Left lobe of liver (tissue), 2 donors: ENCODE results near the gene CRADD. TPM values are rescaled to one million over a fixed set of nuclear protein-coding genes. Genes with fewer than 3 reads are reported as not detected.
A peak's percentile ranks its signal among the peaks of the same experiment; 100 is the strongest.

Experiments used
- ATAC-seq: fragments of 200-7000 bp; cut with Tn5 transposase; one replicate; pipeline ENCODE4 v1.9.1; 2020; ENCODE audit warnings: mild to moderate bottlenecking, moderate library complexity
- DNase-seq: peaks from one replicate; pipeline ENCODE4 v3.0.0-alpha.2; 2020; ENCODE audit warnings: low spot score
- total RNA-seq: library from RNA; stranded (reverse); gene quantifications from one replicate; pipeline ENCODE4 v1.2.1, GENCODE V29; 2021
- donor health status: DM: no; HTN: no; CAD: no; lungs with moderate emphysema.
- donor health status: DM: no; HTN: yes; CAD: no.

Gene CRADD
- total RNA-seq, 1 donor from 2014 or later, result 27.0 TPM

DNA sequence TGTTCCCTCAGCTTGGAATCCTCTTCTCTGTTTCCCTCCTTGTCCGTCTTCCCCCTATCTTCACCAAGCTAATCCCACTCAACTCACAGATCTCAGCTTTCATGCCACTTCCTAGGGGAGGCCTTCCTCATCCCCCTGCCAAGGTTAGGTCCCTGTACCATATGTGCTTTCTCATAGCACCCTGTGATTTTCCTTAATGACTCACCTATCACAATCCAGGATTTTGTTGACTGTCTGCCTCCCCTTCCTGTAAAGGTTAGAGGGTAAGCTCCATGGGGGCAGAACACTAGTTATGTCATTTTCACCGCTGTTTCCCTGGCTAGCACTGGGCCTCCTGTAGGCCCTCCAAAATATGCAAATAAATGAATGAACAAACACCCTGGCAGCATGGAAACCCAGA is 57.6 kb downstream of the CRADD start:
- DNase-seq (no peak), ATAC-seq (no peak)

DNA sequence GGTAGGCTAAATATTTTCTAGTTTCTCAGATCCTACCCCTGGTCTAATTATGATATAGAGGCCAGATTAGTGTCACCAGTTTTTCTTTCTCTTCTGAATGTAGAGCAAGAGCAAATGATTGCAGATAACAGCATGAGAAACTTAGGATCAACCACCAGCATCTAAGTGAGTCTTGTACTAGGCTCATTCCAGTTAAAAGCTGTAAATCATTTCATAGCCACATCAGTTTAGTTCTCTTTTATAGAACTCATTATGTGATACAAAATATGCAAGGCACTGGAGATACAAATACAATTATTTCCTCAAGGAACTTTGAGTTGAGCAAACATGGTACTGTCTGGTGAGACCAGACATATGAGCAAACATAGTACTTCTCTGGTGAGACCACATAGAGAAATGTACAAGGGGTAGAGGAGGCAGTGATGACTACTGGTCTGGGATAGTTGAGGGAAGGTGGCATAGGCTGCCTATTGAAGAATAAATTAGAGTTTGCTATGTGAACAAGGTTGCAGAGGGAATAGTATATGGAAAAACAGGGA is 59.5 kb downstream of the CRADD start:
- DNase-seq, result no peak
- ATAC-seq, result no peak

GRCh38 chr12:93737457-93738198 is 60.5 kb downstream of the CRADD start:
- no peak for DNase-seq
- no peak for ATAC-seq

- no peak for DNase-seq
- no peak for ATAC-seq
These were observed 61.3 kb downstream of the CRADD start for GRCh38 chr12:93738199-93739058.

- ATAC-seq (no peak), DNase-seq (no peak)
These were observed 63.6 kb downstream of the CRADD start for GRCh38 chr12:93740751-93741150.

- DNase-seq (no peak), ATAC-seq (peak; percentile 51)
These were observed 64.5 kb downstream of the CRADD start for GRCh38 chr12:93741659-93742109.

GRCh38 chr12:93742110-93742934 is 65.1 kb downstream of the CRADD start:
- peak; percentile 96 for ATAC-seq
- DNase-seq, result peak; percentile 83

DNA sequence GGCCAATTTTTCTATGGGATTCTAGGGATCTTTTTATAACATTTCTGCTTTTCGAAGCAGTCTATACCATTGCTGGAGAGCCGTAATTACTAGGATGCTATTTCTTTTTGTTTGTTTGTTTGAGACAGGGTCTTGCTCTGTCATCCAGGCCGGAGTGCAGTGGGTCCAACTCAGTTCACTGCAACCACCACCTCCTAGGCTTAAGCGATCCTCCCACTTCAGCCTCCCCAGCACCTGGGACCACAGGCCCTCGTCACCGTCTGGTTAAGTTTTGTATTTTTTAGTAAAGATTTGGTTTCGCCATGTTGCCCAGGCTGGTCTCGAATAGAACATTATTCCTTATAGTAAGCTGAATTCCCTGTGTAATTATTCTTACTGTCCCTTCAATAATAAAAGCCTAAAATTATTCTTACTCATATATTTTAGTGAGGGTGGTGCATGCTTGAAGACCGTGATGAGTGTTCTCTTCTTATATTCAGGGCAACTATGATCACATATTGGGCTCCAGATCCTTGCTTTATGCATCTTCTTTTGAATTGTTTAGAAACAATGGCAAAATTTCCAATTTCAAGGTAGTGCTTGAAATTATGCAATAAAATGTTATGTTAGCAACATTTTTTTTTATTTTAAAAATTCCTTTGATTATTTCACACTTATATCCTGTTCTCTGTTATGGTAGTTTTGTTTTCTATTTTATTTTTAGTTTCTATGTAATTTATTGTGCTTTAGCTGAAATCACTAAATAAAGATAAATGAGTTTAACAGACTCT is 66.2 kb downstream of the CRADD start:
- ATAC-seq (no peak), DNase-seq (no peak)

- DNase-seq, result no peak
- no peak for ATAC-seq
These were observed 67.0 kb downstream of the CRADD start for GRCh38 chr12:93743999-93744689.

DNA sequence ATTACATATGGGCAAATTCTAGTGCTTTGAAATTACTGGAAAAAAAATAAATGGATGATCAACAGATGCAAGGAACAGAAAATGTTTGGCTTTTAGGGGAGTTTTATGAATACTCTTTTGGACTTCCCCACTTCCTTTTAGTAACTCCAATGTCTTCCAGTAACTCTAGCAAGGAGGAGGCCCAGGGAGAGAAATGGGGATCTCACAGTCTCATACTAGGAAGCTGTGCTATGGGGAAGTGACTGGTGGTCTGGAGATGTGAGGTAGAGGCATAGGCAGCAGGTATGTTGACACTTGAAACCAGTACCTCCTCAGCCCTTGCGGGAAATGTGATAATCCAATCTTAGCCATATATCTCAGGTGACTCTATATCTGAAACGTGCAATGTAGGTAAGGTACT is 68.1 kb downstream of the CRADD start:
- ATAC-seq, result no peak

DNA sequence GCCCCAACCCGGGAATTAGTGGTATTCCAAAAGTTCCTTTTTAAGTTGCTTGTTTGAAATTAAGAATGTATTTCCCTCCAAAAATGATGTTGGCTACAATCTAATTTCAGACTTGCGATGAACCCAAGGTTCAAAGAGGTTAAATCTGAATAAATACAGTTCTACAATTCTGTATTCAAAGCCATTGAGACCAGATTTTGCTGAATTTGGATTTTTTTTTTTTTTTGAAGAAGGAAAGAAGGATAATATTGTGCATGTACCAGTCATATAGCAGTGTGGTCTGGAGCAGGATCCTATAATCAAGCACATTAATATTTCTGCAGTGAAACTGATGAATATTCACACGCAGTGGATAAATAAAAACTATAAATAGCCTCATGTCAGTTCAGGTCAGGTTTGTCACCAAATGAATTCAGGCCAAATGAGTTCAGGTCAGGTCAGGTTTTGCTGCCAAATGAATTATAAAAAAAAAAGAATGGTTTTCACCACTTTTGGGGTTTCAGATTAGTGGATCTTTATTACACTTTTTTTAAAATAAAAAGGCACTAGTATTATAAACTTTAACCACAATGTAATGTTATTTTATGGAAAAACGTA is 69.5 kb downstream of the CRADD start:
- no peak for ATAC-seq
- no peak for DNase-seq

More for the DNA sequence above, 68.1 kb downstream of the CRADD start:
- DNase-seq, result no peak

- no peak for DNase-seq
- peak; percentile 73 for ATAC-seq
These were observed 71.7 kb downstream of the CRADD start for GRCh38 chr12:93748672-93749383.

DNA sequence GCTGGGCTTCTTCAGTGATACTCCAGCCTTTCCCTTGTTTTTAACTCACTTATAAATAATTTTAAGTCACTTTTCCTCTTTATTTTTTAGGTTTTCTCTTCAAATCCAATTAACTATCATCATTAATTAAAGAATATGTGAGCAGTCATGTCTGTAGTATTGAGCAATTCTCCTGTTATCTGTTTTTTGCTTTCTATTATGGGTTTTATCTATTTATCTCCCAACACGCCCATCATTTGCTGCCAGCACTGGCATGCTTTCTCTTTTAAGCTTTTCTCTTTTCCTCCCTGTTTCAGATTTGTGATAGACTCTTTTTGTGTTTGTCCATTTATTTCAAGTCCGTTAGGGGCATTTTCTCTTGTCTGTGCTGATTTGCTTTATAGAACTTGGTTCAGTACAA is 72.3 kb downstream of the CRADD start:
- ATAC-seq (peak; percentile 52), DNase-seq (no peak)

DNA sequence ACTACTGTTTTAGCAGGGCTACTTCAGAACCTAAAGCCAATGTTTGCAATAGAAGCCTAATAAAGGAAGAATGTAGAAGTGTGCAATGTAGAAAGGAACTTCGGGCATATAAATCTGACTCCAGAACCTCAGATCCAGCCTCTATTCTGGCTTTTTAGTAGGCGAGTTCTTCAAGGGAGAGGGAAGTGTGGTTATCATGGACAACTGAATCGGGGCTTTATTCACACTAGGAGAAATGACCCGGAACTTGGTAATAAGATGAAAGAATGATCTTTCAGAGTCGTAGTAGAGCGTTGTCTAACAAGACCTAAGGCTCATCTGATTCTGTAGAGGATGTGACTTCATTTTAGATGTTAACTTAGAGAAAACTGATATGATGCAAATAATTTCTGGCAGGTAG is 72.9 kb downstream of the CRADD start:
- DNase-seq (no peak), ATAC-seq (no peak)

- no peak for ATAC-seq
These were observed 74.9 kb downstream of the CRADD start for GRCh38 chr12:93751864-93752610.

DNA sequence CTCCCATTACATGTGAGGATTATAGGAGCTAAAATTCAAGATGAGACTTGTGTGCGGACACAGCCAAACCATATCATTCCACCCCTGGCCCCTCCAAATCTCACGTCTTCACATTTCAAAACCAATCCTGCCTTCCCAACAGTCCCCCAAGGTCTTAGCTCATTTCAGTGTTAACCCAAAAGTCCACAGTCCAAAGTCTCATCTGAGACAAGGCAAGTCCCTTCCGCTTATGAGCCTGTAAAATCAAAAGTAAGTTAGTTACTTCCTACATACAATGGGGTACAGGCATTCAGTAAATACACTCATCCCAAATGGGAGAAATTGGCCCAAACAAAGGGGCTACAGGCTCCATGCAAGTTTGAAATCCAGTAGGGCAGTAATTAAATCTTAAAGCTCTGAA is 76.1 kb downstream of the CRADD start:
- ATAC-seq (no peak), DNase-seq (no peak)

More at GRCh38 chr12:93751864-93752610, 74.9 kb downstream of the CRADD start:
- DNase-seq, result no peak

DNA sequence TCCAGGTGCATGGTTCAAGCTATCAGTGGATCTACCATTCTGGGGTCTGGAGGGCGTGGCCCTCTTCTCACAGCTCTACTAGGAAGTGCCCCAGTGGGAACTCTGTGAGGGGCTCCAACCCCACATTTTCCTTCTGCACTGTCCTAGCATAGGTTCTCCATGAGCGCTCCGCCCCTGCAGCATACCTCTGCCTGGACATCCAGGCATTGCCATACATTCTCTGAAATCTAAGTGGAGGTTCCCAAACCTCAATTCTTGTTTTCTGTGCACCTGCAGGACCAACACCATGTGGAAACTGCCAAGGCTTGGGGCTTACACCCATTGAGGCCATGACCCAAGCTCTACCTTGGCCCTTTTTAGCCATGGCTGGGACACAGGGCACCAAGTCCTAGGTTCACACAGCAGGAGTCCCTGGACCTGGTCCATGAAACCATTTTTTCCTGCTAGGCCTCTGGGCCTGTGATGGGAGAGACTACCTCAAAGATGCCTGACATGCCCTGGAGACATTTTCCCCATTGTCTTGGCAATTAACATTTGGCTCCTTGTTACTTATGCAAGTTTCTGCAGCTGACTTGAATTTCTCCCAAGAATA is 76.8 kb downstream of the CRADD start:
- no peak for DNase-seq
- no peak for ATAC-seq
